IPS-18c (cell line): ENCODE measurements around the gene UPF3A.
A peak's percentile ranks its signal among the peaks of the same experiment; 100 is the strongest.
"Not testable (repeated sequence)": the region's sequence is repeated elsewhere in the genome, so short reads cannot be mapped to it uniquely, and the experiment has no call there.

Experiments used
- H3K4me3 ChIP-seq: 2 replicates; pipeline ENCODE4 v1.7.0; 2013; ENCODE audit warnings: low read depth, mild to moderate bottlenecking, low read length, moderate library complexity; ENCODE audit not compliant: insufficient read depth
- H3K9me3 ChIP-seq: one replicate; pipeline ENCODE4 v1.6.1; 2013; ENCODE audit warnings: mild to moderate bottlenecking, low read length, moderate library complexity; ENCODE audit not compliant: control insufficient read depth, insufficient read depth

UPF3A gene

DNA sequence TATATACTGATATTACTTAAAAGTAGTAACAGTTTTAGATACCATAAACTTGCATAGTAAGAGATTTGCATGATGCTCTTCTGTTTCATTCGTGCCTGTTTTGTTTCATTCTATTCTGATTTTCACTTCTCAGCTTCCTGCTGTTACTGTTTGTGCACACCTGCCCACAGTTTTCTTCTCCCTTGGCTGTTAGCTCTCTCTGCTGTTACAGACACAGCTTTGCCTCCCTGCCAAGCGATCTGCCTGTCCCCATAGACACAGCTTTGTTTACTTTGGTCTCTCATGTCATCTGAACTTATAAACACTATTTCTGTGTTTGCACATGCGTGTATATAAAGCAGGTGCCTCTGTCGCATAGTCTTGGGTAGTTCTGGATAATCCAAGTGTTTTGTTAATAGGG, 21.4 kb upstream of the UPF3A start:
- Histone ChIP-seq H3K4me3 (no peak overlapping the region), H3K9me3 (no peaks in the 10 kb centered on the region)

DNA sequence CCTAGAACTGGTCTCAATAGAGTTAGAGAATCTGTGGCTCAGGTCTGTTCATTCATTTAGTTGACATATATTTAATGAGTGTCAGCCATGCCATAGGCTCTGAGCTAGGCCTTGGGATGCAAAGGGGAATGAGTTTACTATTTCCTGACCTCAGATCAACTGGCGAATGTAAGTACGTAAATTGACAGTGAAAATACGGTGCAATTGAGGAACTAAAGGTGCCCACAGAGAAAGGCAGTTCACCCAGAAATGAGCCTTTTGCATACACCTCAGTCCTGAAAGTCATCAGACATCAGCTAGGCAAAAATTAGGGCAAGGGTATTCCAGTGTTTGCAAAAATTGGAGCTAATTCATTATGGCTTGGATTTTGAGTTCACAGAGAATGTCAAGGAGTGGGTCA, 20.6 kb upstream of the UPF3A start:
- Histone ChIP-seq H3K4me3 (no peak overlapping the region), H3K9me3 (no peaks in the 10 kb centered on the region)

DNA sequence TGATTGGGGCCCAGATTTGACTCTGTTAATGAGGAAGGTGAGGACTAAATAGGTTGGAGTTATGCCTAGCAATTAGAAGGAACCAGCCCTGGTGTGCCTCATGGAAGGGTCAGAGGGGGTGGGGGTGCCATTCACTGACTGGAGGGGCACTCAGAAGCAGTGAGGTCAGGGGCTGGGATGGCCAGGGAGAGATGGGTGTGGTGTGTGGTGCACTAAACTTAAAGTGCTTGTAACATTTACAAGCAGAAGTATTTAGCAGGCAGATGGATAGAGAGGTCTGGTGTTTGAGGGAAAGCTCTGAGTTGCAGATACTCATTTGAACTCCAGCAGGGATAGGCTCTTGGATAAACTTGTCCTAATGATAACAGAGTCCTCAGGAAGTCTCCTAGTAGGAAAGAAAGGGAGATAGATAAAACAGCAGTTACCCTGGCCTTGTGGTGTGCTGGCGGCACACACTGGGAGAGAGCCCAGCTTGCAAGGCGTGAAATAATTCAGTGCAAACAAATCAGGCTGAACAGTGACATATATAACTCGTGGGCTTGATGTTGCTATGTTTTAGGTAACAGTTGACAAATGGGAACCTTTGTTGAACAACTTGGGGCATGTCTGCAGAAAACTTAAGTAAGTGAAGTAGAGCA, 20.0 kb upstream of the UPF3A start:
- no peak overlapping the region for H3K4me3 ChIP-seq
- no peaks in the 10 kb centered on the region for H3K9me3 ChIP-seq

DNA sequence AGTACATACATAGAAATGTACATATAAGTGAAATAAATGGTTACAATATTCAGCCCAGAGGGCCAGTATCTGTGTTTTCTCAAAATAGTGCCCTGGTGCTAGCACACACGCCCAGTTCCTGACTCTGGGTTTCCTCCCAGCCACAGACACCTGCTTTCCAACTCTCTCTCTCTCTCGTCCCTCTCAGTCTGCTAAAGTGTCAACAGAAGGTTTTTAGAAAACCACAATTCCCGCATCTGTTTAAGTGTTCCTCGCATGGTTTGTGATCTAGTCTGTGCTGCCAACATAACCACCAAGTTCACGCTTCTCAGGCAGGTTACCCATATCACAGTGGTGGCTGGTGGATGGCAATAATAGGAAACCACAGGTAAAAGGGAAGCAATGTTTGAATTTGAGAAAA, 17.8 kb upstream of the UPF3A start:
- Histone ChIP-seq H3K4me3 (no peak overlapping the region), H3K9me3 (no peaks in the 10 kb centered on the region)

DNA sequence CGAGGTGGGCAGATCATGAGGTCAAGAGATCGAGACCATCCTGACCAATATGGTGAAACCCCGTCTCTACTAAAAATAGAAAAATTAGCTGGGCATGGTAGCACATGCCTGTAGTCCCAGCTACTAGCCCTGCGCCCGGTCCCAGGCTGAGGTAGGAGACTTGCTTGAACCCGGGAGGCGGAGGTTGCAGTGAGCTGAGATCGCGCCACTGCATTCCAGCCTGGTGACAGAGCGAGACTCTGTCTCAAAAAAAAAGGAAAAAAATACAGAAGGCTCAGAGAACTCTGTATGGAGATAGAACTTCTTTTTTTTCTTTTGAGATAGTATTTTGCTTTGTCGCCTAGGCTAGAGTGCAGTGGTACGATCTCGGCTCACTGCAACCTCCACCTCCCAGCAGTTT, 17.1 kb upstream of the UPF3A start:
- H3K4me3 ChIP-seq, H3K9me3 ChIP-seq: not testable (repeated sequence)

DNA sequence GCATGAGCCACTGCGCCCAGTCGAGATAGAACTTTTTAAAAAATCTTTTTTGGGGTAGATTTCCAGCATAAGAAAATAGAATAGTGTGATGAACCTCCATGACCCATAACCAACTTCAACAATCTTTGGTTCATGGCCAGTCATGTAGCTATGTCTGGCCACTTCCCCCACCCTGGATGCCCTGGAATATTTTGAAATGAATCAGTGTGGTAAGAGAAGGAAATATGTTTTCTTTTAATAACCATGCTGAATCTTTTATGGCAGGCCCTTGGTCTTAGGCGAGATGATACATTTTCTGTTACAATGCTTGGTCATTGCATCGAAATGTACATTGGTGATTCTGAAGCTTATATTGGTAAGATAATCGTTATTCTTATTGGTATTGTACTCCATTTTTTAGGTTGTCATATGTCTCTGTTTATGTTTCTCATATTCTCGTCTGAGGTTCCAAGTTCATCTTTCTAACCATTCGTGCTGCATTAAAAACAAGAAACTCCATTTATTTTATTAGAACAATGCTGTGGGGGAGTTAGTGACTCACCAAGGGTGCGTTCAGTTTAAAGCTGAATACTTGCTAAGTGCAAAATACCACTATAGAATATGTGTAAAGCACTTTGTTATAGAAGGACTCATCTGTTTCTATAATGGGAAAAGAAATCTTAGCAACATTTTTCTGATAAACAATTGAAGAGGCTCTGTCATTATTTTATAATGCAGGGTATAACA, 16.4 kb upstream of the UPF3A start:
- no peak overlapping the region for H3K4me3 ChIP-seq
- H3K9me3 ChIP-seq: no peaks in the 10 kb centered on the region

DNA sequence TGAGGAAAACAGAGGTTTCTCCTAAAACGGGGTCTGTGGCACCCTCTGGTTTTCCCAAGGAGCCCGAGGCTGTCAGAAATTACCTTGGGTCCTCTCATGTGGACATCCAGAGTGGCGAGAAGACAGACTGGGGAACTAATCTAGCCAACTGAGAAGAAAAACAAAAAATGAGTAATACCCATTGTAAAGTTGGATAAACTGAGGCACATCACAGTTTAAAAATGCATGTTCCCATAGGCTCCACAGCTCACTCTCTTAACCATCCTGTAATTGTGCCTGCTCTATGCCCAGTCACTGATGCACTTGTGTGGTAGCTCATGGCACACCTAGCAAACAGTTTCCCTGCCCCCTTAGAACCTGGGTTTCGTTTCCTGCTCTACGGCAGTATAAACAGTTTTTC, 15.2 kb upstream of the UPF3A start:
- Histone ChIP-seq H3K9me3 (no peaks in the 10 kb centered on the region), H3K4me3 (no peak overlapping the region)

DNA sequence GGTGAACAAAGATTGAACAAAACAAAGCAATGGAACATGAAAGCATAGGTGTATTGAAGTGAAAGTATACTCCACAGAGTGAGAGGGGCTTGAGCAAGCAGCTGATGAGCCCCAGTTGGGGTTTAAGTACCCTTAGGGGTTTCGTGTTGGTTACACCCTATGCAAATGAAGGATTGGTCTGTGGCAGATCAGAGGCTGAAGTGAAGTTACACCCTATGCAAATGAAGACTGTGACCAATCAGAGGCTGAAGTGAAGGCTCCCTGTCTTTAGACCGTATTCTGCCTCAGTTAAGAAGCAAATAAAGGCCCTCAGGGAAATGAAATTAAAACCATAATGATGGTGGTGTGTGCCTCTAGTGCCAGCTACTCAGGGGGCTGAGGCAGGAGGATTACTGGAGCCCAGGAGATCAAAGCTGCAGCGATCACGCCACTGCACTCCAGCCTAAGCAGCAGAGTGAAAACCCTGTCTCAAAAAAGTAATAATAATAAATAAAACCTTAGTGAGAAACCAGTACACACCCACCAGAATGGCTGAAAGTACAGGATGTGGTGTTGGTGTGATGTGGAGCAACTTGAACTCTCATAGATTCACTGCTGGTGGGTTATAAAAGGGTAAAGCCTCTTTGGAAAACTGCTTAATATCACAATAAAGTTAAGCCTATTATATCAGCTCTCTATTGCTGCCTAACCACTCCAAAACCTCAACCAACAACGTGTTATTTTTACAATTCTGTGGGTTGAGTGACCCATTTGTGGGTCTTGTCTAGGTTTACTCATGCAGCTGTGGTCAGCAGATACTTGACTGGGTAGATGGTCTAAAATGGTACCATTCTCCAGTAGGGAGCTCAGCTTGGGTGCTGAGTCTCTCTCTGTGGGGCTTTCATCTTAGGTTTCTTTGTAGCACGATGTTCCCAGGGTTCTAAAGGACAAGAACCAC, 12.8 kb upstream of the UPF3A start:
- no peaks in the 10 kb centered on the region for H3K9me3 ChIP-seq
- no peak overlapping the region for H3K4me3 ChIP-seq

DNA sequence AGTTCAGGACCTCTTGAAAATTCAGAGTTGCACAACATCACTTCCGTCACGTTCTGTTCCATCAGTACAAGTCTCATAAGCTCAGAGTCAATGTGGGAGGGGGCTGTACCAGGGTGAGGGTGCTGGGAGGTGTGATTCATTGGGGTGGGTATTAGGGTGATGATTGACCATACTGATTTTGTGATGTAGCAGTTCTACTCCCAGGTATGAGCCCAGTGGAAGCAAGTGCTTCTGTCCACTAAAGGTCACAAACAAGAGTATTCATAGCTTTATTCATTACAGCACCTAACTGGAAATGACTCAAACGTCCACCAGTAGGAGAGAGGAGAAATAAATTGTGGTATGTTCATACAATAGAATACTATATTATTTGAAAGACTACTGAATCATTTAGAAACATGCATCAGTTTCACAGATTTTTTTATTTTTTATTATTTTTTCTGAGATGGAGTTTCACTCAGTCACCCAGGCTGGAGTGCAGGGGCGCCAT, 12.1 kb upstream of the UPF3A start:
- H3K9me3 ChIP-seq: no peaks in the 10 kb centered on the region
- H3K4me3 ChIP-seq: no peak overlapping the region

DNA sequence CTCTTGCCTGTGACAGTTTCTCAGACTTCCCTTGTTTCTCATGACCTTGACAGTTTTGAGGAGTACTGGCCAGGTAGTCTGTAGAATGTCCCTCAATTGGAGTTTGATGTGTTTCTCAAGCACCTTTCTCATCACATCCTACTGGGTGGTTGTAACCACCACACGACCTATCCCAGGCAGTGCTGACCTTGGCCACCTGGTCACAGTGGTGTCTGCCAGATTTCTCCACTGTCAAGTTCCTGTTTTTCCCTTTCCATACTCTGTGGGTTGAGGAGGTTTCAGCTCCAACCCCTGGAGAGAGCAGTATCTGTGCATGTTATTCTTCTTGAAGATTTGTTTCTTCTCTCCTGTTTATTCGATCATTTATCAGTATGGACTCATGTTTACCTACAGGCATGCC, 8.4 kb upstream of the UPF3A start:
- no peaks in the 10 kb centered on the region for H3K9me3 ChIP-seq
- no peak overlapping the region for H3K4me3 ChIP-seq

DNA sequence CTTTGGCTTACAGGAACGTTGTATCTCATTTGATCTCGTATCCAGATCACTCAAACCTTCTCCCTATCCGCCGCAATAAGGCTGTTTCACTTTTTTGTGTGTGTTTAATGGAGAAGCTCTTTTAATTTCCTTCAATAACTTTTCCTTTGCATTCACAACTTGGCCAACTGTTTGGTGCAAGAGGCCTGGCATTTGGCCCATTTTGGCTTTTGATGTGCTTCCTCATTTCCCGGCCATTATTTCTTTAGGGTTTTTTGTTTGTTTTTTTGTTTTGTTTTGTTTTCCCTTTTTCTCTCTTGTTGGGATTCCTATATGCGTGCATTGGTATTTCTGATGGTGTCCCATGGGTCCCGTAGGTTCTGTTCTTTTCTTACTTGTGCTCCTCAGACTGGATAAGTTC, 6.1 kb upstream of the UPF3A start:
- H3K9me3 ChIP-seq: no peaks in the 10 kb centered on the region
- no peak overlapping the region for H3K4me3 ChIP-seq

DNA sequence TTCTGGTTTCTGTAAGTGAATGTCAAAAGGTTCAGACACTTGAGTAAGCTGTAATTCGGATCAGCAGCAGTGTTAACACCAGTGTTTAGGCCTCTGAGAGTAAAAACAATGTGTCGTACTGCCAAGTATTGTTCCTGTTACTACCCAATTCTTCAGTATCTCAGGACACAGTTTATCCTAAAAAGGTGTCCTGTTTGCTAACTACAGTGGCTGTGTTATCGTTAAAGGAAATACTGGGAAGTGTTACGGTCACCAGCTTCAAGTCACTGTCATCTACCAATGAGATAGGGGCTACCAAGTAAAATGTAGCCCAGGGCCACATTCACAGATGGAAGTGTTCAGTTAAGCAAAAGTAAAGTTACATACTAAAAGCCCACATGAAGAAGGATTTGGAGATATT, 2.3 kb upstream of the UPF3A start:
- Histone ChIP-seq H3K4me3 (no peak overlapping the region), H3K9me3 (no peaks in the 10 kb centered on the region)

DNA sequence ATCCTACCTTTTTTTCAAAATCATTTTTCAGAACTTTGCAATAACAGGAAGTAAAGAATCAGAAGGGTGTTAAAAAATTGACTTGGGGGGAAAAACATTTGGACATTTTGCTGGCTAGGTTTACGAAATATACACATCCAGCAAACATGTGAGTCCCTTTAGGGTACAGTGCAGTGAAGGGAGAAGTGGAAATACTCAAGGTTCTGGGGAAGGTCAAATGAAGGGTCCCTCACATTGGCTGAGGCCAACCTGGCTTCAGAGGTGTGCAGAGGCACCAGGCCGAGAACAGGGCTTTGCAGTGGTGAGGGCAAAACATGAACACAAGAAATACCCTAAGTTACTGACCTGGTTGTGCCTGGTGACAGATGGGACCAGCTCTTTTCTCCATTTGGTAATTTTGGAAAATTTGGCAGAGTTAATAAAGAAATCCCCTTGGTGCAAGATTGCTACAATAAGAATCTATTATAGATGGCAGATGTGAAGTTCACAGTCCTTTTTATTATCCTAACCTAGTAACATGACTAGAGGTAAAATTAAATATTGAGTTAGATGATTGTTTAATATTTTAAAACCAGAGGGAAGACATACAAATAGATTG, 1.5 kb upstream of the UPF3A start:
- Histone ChIP-seq H3K4me3 (no peak overlapping the region), H3K9me3 (no peaks in the 10 kb centered on the region)

DNA sequence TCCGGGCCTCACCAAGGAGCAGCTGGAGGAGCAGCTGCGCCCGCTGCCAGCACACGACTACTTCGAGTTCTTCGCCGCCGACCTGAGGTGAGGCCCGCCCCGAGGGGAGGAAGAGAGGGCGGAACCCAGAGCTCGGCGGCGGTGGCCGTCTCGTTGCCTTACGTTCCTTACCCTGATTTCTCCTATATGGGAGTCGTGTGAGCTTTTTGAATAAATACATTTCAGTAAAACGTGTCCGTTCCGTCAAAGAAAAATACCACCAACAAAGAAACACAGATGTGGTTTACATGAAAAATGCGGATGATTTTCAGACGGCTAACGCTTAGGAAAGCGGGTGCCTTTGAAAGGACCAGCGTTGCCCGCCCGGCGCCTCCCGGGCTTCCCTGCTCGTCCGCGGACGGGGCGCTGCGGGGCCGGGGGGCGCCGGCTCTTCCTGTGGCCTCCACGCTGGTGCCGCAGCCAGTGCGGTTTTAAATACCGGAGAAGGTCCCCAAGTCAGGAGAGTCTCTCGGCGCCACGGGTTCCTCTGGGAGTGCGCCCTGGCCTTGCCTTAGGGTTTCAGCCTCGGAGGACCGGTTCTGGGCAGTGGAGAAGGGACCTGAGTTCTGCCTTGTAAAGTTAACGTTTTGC, 755 bp downstream of the UPF3A start:
- no peaks in the 10 kb centered on the region for H3K9me3 ChIP-seq
- H3K4me3 ChIP-seq: peak overlapping the region; percentile 67

DNA sequence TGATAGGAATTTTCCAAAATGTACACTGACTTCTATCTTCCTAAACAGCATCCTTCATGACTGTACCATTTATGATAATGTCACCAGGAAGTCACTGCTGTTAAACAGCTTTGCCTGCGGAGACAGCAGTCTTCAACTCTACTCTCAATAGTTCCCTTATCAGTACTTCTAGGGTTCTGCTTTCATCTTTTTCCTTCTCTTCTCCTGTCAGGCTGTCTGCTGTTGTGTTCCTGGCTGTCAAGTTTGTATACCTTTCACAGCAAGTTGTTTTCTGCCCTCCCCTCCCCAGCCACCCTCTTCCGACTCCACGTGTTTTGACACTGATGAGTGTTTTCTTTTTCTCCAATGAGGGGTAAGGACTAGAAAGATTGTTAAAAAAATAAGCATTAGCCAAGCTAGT, 2.2 kb downstream of the UPF3A start:
- no peak overlapping the region for H3K4me3 ChIP-seq
- no peaks in the 10 kb centered on the region for H3K9me3 ChIP-seq

DNA sequence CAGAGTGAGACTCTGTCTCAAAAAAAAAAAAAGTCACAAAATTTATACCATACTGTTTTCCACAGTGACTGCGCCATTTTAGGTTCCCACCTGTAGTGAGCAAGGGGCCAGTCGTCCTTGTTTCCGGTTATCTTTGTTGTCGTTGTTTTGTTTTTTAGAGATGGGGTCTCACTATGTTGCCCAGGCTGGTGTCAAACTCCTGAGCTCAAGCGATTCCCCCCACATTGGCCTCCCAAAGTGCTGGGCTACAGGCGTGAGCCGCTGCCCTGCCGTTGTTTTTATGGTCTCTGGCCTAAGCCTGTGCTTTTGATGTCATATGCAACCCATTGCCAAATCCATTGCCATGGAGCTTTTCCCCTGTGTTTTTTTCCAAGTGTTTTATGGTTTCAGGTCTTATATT, 3.3 kb downstream of the UPF3A start:
- Histone ChIP-seq H3K4me3 (no peak overlapping the region), H3K9me3 (no peaks in the 10 kb centered on the region)

DNA sequence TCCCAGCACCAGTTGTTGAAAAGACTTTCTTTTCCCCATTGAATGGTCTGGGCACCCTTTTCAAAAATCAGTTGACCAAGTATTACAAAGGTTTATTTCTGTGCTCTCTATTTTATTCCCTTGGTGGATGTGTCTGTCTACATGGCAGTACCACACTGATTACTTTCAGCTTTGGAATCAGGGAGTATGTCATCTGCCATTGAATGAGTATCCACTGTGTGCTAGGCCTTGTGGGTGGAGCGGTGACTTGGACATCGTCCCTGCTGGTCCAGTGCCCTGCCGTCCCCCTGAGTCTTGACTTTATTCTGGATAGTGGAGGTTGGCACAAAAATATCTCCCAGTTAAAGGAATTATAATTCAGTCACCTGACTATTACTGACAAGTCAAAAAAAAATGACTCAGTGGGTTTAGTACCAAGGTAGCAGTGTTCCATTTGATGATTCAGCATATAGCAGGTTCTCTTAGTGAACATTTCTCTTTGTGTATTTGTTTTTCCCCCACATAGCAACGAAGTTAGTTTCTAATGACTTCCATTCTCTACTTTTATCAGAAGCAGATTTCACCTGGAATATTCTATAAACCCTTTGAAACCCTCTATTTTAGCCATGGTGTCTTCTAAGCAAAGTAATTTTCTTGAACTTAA, 3.9 kb downstream of the UPF3A start:
- Histone ChIP-seq H3K9me3 (no peaks in the 10 kb centered on the region), H3K4me3 (no peak overlapping the region)
